B cell (primary cell): Measurements from ENCODE around the gene PTPRN2. TPM values are rescaled to one million over a fixed set of nuclear protein-coding genes. Genes with fewer than 3 reads are reported as not detected.

Source experiments
- ATAC-seq: fragments of 200-7000 bp; cut with Tn5 transposase; one replicate; pipeline ENCODE4 v1.10.0; 2021; ENCODE audit warnings: low read depth, mild to moderate bottlenecking, moderate number of reproducible peaks, moderate library complexity
- CTCF ChIA-PET: fragments of 350-600 bp; sonication (Branson Sonifier 250); formaldehyde crosslinking; loops from one replicate; lab custom pipeline; 2021; ENCODE audit warnings: antibody characterized with exemption, inconsistent platforms; lab: Charles Lee
- POLR2A ChIA-PET: fragments of 350-600 bp; sonication (Branson Sonifier 250); formaldehyde crosslinking; loops from one replicate; lab custom pipeline; 2021; ENCODE audit warnings: antibody characterized with exemption; lab: Charles Lee
- DNase-seq: peaks from one replicate; pipeline ENCODE4 v3.0.0; 2013
- H2AFZ ChIP-seq: 2 replicates; pipeline ENCODE4 v1.6.1; 2012; ENCODE audit warnings: mild to moderate bottlenecking, low read depth, low read length; ENCODE audit not compliant: insufficient read depth, poor library complexity, severe bottlenecking
- H3K27ac ChIP-seq, 2 donors: 1 replicate in 1 of 2; 2 replicates in 1 of 2; pipeline ENCODE4 v1.5.1; 2012 to 2013; ENCODE audit warnings: low read length in 2 of 2, mild to moderate bottlenecking in 2 of 2, moderate library complexity in 1 of 2
- H3K27me3 ChIP-seq, 4 experiments: fragments of 200-600 bp in 1 of 4; sonication (generic) in 1 of 4; replicated peaks in 1 of 4; 1 replicate in 2 of 4; 2 replicates in 2 of 4; pipeline versions ENCODE4 v1.6.1 to v1.7.0; 2013 to 2016; ENCODE audit warnings: low read length in 3 of 4, mild to moderate bottlenecking in 2 of 4, mixed read lengths in 1 of 4, moderate library complexity in 1 of 4; ENCODE audit not compliant: insufficient read depth in 4 of 4, control insufficient read depth in 3 of 4; ENCODE audit errors: control extremely low read depth in 1 of 4
- H3K36me3 ChIP-seq, 2 experiments: replicated peaks in 1 of 2; 1 replicate in 1 of 2; 2 replicates in 1 of 2; pipeline versions ENCODE4 v1.6.1 to v1.7.1; 2013; ENCODE audit warnings: low read length in 1 of 2; ENCODE audit not compliant: insufficient read depth in 2 of 2, control insufficient read depth in 1 of 2; ENCODE audit errors: control extremely low read depth in 1 of 2, extremely low read depth in 1 of 2
- H3K4me1 ChIP-seq, 2 donors: fragments of 200-600 bp in 1 of 2; sonication (generic) in 1 of 2; 1 replicate in 1 of 2; 2 replicates in 1 of 2; pipeline versions ENCODE4 v1.5.1 to v1.6.1; 2013 to 2017; ENCODE audit warnings: low read length in 2 of 2; ENCODE audit not compliant: control insufficient read depth in 2 of 2, insufficient read depth in 2 of 2
- H3K4me2 ChIP-seq: replicated peaks from 2 replicates; pipeline ENCODE3; 2012; ENCODE audit warnings: mild to moderate bottlenecking, low read depth, low read length; ENCODE audit not compliant: poor library complexity, severe bottlenecking
- H3K4me3 ChIP-seq, 5 experiments: fragments of 200-600 bp in 1 of 5; sonication (generic) in 1 of 5; 1 replicate in 3 of 5; 2 replicates in 2 of 5; pipeline versions ENCODE4 v1.5.1 to v1.7.0; 2011 to 2016; ENCODE audit warnings: low read length in 4 of 5, mild to moderate bottlenecking in 4 of 5, low read depth in 2 of 5, control low read depth in 1 of 5, moderate library complexity in 1 of 5; ENCODE audit not compliant: insufficient read depth in 1 of 5; ENCODE audit errors: control extremely low read depth in 1 of 5, extremely low read depth in 1 of 5
- H3K79me2 ChIP-seq: fragments of 200-600 bp; sonication (generic); one replicate; pipeline ENCODE4 v1.6.0; 2016; ENCODE audit warnings: low read length; ENCODE audit not compliant: control insufficient read depth, insufficient read depth
- H3K9ac ChIP-seq: fragments of 200-600 bp; sonication (generic); 2 replicates; pipeline ENCODE4 v1.6.1; 2017; ENCODE audit warnings: mild to moderate bottlenecking, low read length, moderate library complexity
- H3K9me3 ChIP-seq, 3 donors: one replicate each; pipeline versions ENCODE4 v1.6.1 to v1.7.1; 2013; ENCODE audit warnings: low read length in 2 of 3; ENCODE audit not compliant: control insufficient read depth in 2 of 3, insufficient read depth in 1 of 3; ENCODE audit errors: control extremely low read depth in 1 of 3
- H4K20me1 ChIP-seq: 2 replicates; pipeline ENCODE4 v1.6.0; 2012; ENCODE audit warnings: mild to moderate bottlenecking, low read length; ENCODE audit not compliant: insufficient read depth, control insufficient read depth, poor library complexity, severe bottlenecking
- H3K27ac Mint-ChIP-seq: one replicate; pipeline ENCODE4 v1.8.0; 2021; ENCODE audit warnings: mixed read lengths
- H3K27me3 Mint-ChIP-seq: one replicate; pipeline ENCODE4 v1.8.0; 2021; ENCODE audit warnings: mixed read lengths
- H3K4me1 Mint-ChIP-seq: one replicate; pipeline ENCODE4 v1.8.0; 2021; ENCODE audit warnings: mixed read lengths
- H3K4me3 Mint-ChIP-seq: one replicate; pipeline ENCODE4 v1.8.0; 2021; ENCODE audit warnings: mixed read lengths
- H3K9me3 Mint-ChIP-seq: one replicate; pipeline ENCODE4 v1.8.0; 2022; ENCODE audit warnings: mixed read lengths; ENCODE audit not compliant: insufficient read depth
- CTCF ChIP-seq: fragments of 200-600 bp; IDR thresholded peaks from one replicate; pipeline ENCODE4 v1.8.0; 2022; ENCODE audit warnings: antibody characterized with exemption, mild to moderate bottlenecking
- EZH2 ChIP-seq: IDR thresholded peaks from 2 replicates; pipeline ENCODE4 v1.6.1; 2012; ENCODE audit warnings: borderline replicate concordance, low read depth, mild to moderate bottlenecking, moderate library complexity, low read length; ENCODE audit not compliant: insufficient read depth, poor library complexity, severe bottlenecking
- WGBS: methylation state at CpG from one replicate; pipeline ENCODE4 v1.1.5; 2013; ENCODE audit warnings: missing lambda C conversion rate; ENCODE audit not compliant: insufficient coverage; 5-methylcytosine and 5-hydroxymethylcytosine counted together
- intact Hi-C: fragments of 100-400 bp; cut with micrococcal nuclease; formaldehyde crosslinking; loops from one replicate; pipeline ENCODE4 v1.10.0; 2022
- polyA plus RNA-seq: library from polyadenylated mRNA; depleted of rRNA; stranded (reverse); fragments of >200 nt; gene quantifications from 2 replicates; pipeline ENCODE4 v1.2.3, GENCODE V29; 2012
- total RNA-seq, 2 donors: library from RNA; stranded (reverse); fragments of 120-200 nt in 1 of 2; gene quantifications; 1 replicate in 1 of 2; 2 replicates in 1 of 2; pipeline versions ENCODE4 v1.2.3 to v1.2.4, GENCODE V29; 2013 to 2022

The PTPRN2 gene
- total and polyA plus RNA-seq, 2 donors (not counting 1 experiment from before 2014, with no cell fraction given): 2.0 to 5.0 TPM

- no peaks in the 10 kb centered on the region for H3K79me2 ChIP-seq
- peaks cover 2 to 68% (median 7%) of the 10 kb centered on the region in 3 donors for H3K9me3 ChIP-seq
- H4K20me1 ChIP-seq: no peaks in the 10 kb centered on the region
- CTCF ChIA-PET: no interaction called here
- H3K27ac ChIP-seq: no peak overlapping the region
- Mint-ChIP-seq H3K27me3 (no peaks in the 10 kb centered on the region), H3K9me3 (peaks cover 9% of the 10 kb centered on the region), H3K4me1 (no peaks in the 10 kb centered on the region), H3K4me3 (no peak overlapping the region), H3K27ac (no peak overlapping the region)
- H3K27me3 ChIP-seq: no peaks in the 10 kb centered on the region
- 94% methylated on average over 18 of the region's 18 CpGs for WGBS
- TF ChIP-seq CTCF: no peak
- no peak for TF ChIP-seq EZH2
- no peak overlapping the region for H3K4me3 ChIP-seq
- H3K9ac ChIP-seq: no peak overlapping the region
- no peak for ATAC-seq
- no peaks in the 10 kb centered on the region for H3K36me3 ChIP-seq
- intact Hi-C loops: no loop called here
- H3K4me2 ChIP-seq: no peak overlapping the region
- H2AFZ ChIP-seq: no peak overlapping the region
- no peak for DNase-seq
- POLR2A ChIA-PET: no interaction called here
- no peaks in the 10 kb centered on the region for H3K4me1 ChIP-seq
Observed at GRCh38 chr7:158192956-158193355, 394.7 kb downstream of the PTPRN2 start.

GRCh38 chr7:158192184-158192835 lies 395.3 kb downstream of the PTPRN2 start:
- no peaks in the 10 kb centered on the region for H3K4me1 ChIP-seq
- intact Hi-C loops: no loop called here
- Mint-ChIP-seq H3K27me3 (no peaks in the 10 kb centered on the region), H3K4me1 (no peaks in the 10 kb centered on the region), H3K9me3 (peaks cover 9% of the 10 kb centered on the region), H3K27ac (no peak overlapping the region), H3K4me3 (no peak overlapping the region)
- ChIA-PET CTCF (no interaction called here), POLR2A (no interaction called here)
- H3K79me2 ChIP-seq: no peaks in the 10 kb centered on the region
- WGBS: 95% methylated on average over 28 of the region's 28 CpGs
- no peak overlapping the region for H3K9ac ChIP-seq
- no peak for TF ChIP-seq CTCF
- TF ChIP-seq EZH2: no peak
- H3K27ac ChIP-seq: no peak overlapping the region
- ATAC-seq: no peak
- no peaks in the 10 kb centered on the region for H3K36me3 ChIP-seq
- H3K4me3 ChIP-seq: no peak overlapping the region
- peaks cover 2 to 71% (median 7%) of the 10 kb centered on the region in 3 donors for H3K9me3 ChIP-seq
- no peak overlapping the region for H2AFZ ChIP-seq
- no peak overlapping the region for H3K4me2 ChIP-seq
- H3K27me3 ChIP-seq: no peaks in the 10 kb centered on the region
- H4K20me1 ChIP-seq: no peaks in the 10 kb centered on the region
- DNase-seq: no peak
